ENCODE measurements around the gene HSF2.

- no peak for TF ChIP-seq CTCF (IDR thresholded peaks at IDR 0.05)
- no peak for TF ChIP-seq POLR2A (IDR thresholded peaks at IDR 0.05)
- no peak for TF ChIP-seq POLR2AphosphoS5 (IDR thresholded peaks at IDR 0.05)
These were observed 22.6 kb downstream of the HSF2 start for GRCh38 chr6:122422003-122422402.

All from breast epithelium (tissue), 3 donors.